Uterus (tissue), 4 donors: ENCODE results near the gene BOD1. TPM values are rescaled to one million over a fixed set of nuclear protein-coding genes. Genes with fewer than 3 reads are reported as not detected.

Source experiments
- DNase-seq, 2 donors: peaks; one replicate each; pipeline ENCODE4 v3.0.0-alpha.2; 2019 to 2020
- H3K27ac ChIP-seq, 2 donors: fragments of 200-600 bp; sonication (generic); 1 replicate in 1 of 2; 2 replicates in 1 of 2; pipeline ENCODE4 v1.5.1; 2016 to 2018
- H3K27me3 ChIP-seq, 2 donors: fragments of 200-600 bp; sonication (generic); one replicate each; pipeline ENCODE4 v1.5.1; 2018 to 2019; ENCODE audit warnings: control low read depth in 1 of 2
- H3K36me3 ChIP-seq, 2 donors: fragments of 200-600 bp; sonication (generic); one replicate each; pipeline ENCODE4 v1.5.1; 2019; ENCODE audit warnings: control low read depth in 1 of 2
- H3K4me1 ChIP-seq, 2 donors: fragments of 200-600 bp; sonication (generic); one replicate each; pipeline ENCODE4 v1.5.1; 2018 to 2019; ENCODE audit warnings: control low read depth in 1 of 2
- H3K4me3 ChIP-seq, 2 donors: fragments of 200-600 bp; sonication (generic); 1 replicate in 1 of 2; 2 replicates in 1 of 2; pipeline ENCODE4 v1.5.1; 2018 to 2019; ENCODE audit warnings: mild to moderate bottlenecking in 1 of 2
- H3K9me3 ChIP-seq, 2 donors: fragments of 200-600 bp; sonication (generic); one replicate each; pipeline ENCODE4 v1.5.1; 2019; ENCODE audit warnings: control low read depth in 1 of 2
- CTCF ChIP-seq, 4 experiments: fragments of 200-600 bp in 2 of 4; fragments of 450-650 bp in 2 of 4; sonication (generic) in 2 of 4; IDR thresholded peaks; one replicate each; pipeline ENCODE4 v1.5.1; 2016 to 2019; ENCODE audit warnings: antibody characterized with exemption in 4 of 4, mild to moderate bottlenecking in 2 of 4, moderate library complexity in 1 of 4
- POLR2A ChIP-seq, 2 donors: fragments of 450-650 bp; IDR thresholded peaks; one replicate each; pipeline ENCODE4 v1.6.1; 2016; ENCODE audit warnings: antibody characterized with exemption in 2 of 2, mild to moderate bottlenecking in 1 of 2, moderate library complexity in 1 of 2
- intact Hi-C: fragments of 100-400 bp; cut with DNase I; formaldehyde crosslinking; loops from one replicate; pipeline ENCODE4 v1.15.1; 2023; ENCODE audit warnings: low total_unique reads
- total RNA-seq, 4 donors: library from RNA; depleted of rRNA in 3 of 4; stranded (reverse); fragments of >200 nt in 3 of 4; gene quantifications; one replicate each; pipeline versions ENCODE4 v1.1.0 to v1.2.4, GENCODE V29; 2014 to 2023
- donor health status: DM: yes; HTN: yes; CAD: no.

The BOD1 gene
- total RNA-seq, 4 donors from 2014 or later, result 48.2 to 64.8 (median 57.2) TPM

GRCh38 chr5:173583346-173583745 lies 33.1 kb downstream of the BOD1 start:
- H3K4me1 ChIP-seq, result no peaks in the 10 kb centered on the region
- TF ChIP-seq CTCF (IDR thresholded peaks at IDR 0.05), result no peak
- TF ChIP-seq POLR2A (IDR thresholded peaks at IDR 0.05), result no peak
- no peaks in the 10 kb centered on the region for H3K27me3 ChIP-seq
- peaks cover 0 to 3% of the 10 kb centered on the region in 2 donors for H3K9me3 ChIP-seq
- intact Hi-C loops, result no loop called here
- no peak for DNase-seq
- H3K27ac ChIP-seq, result no peak overlapping the region
- H3K4me3 ChIP-seq, result no peak overlapping the region
- H3K36me3 ChIP-seq, result no peaks in the 10 kb centered on the region

DNA sequence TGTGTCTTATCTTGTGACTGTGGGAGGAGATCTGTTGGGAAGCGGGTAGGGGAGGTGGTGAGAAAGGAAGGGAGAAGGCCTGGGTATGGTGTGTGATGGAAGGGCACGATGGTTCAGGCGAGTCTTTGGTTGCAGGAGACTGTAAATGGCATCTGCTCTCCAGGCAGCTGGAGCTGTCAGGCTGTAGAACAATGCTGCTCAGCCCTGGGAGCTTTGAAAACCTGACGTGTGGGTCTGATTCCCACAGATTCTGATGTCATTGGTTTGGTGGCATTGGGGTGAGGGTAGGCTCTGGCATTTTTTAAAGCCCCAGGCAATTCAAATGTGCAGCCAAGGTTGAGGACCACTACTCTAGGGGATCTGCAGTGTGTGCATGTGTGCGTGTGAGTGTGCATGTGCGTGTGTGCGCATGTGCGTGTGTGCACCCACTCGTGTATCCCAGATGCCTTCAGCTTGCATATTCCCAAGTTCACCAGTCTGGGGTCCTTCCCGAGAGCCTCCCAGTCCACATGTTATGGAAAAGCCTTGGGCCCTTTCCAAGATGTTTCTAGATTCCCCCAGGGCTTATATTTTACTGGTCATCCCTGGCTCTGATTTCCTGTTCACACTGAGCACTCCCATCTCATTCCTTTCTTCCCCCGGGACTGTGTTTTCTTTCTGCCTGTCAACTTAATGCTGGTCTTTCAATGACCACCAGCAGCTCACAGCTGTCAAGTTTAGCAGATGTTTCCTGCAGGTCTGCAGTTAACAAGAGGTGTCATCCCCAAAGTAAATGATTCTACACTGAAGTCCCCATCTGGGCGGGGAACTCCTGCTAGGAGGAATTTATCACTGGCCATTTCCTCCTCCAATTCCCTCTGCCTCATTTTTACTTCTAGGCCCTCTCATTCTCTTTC lies 34.0 kb downstream of the BOD1 start:
- intact Hi-C loops, result no loop called here
- H3K4me3 ChIP-seq, result no peak overlapping the region
- DNase-seq, result no peak
- TF ChIP-seq POLR2A (IDR thresholded peaks at IDR 0.05) (no peak), CTCF (IDR thresholded peaks at IDR 0.05) (no peak)
- no peaks in the 10 kb centered on the region for H3K9me3 ChIP-seq
- H3K36me3 ChIP-seq, result no peaks in the 10 kb centered on the region
- H3K27ac ChIP-seq, result no peak overlapping the region
- H3K4me1 ChIP-seq, result no peaks in the 10 kb centered on the region
- no peaks in the 10 kb centered on the region for H3K27me3 ChIP-seq

DNA sequence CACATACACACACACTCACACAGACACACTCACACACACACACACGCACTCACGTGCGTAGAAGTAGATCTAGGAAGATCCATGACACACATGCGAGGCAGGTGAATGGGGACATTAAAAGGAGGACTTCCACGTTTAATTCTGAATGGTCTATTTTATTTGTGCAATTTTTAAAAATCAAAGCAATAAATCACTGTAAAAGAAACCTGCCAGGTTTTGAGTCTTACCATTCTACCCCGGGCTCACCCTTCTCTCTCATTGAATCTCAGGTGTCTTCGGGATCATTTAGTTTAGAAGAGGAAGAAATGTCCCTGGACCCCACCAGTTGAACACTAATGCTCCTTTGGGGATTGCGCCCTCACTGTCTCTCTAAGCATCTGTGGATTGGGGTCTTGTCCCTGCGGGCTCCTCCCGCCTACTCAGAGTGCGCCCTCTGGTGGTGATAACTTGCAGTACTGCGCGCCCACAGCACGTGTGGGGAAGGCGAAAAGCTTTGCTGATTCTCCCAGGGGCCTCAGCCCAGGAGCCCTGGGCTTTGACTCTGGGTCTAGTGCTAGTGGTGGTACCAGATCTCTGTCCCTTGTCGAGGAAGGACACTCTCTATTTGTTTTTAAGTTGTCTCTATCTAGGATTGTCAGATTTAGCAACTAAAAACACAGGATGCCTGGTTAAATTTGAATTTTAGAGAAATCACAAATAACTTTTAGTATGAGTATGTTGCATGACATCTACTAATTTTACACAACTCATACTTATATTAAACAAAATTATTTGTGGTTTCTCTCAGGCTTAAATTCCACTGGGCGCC lies 34.8 kb downstream of the BOD1 start:
- H3K4me3 ChIP-seq, result no peak overlapping the region
- no peaks in the 10 kb centered on the region for H3K4me1 ChIP-seq
- no peaks in the 10 kb centered on the region for H3K9me3 ChIP-seq
- intact Hi-C loops, result no loop called here
- no peak overlapping the region for H3K27ac ChIP-seq
- DNase-seq, result no peak
- H3K27me3 ChIP-seq, result no peaks in the 10 kb centered on the region
- TF ChIP-seq CTCF (IDR thresholded peaks at IDR 0.05) (peak in 1 of 4 experiments; percentile 21), POLR2A (IDR thresholded peaks at IDR 0.05) (no peak)
- H3K36me3 ChIP-seq, result no peaks in the 10 kb centered on the region

GRCh38 chr5:173578947-173579615 lies 37.4 kb downstream of the BOD1 start:
- Histone ChIP-seq H3K36me3 (no peaks in the 10 kb centered on the region), H3K27ac (no peak overlapping the region), H3K27me3 (no peaks in the 10 kb centered on the region), H3K9me3 (no peaks in the 10 kb centered on the region), H3K4me1 (no peaks in the 10 kb centered on the region), H3K4me3 (no peak overlapping the region)
- TF ChIP-seq CTCF (IDR thresholded peaks at IDR 0.05), result no peak
- no peak for TF ChIP-seq POLR2A (IDR thresholded peaks at IDR 0.05)
- intact Hi-C loops, result no loop called here
- DNase-seq, result no peak
